IMR-90 (cell line): Measurements from ENCODE around the gene TET1. TPM values are rescaled to one million over a fixed set of nuclear protein-coding genes. Genes with fewer than 3 reads are reported as not detected.
A peak's percentile ranks its signal among the peaks of the same experiment; 100 is the strongest.

Experiments
- ATAC-seq: fragments of 200-7000 bp; cut with Tn5 transposase; 2 replicates; pipeline ENCODE4 v1.9.1; 2020; ENCODE audit warnings: low read depth, mild to moderate bottlenecking, moderate library complexity
- BruUV-seq: library from RNA; stranded (reverse); fragments of 400-500 nt; replicated peaks from 2 replicates; lab custom pipeline; 2021; lab: Mats Ljungman, UMichigan
- CTCF ChIA-PET: fragments of 300-600 bp; formaldehyde crosslinking; extraction: SDS; loops from one replicate; lab custom pipeline; 2021; ENCODE audit warnings: antibody characterized with exemption; lab: Yijun Ruan, JAX
- POLR2A ChIA-PET: fragments of 300-600 bp; sonication (Branson Sonifier 250); formaldehyde crosslinking; loops from one replicate; lab custom pipeline; 2022; ENCODE audit warnings: antibody characterized with exemption; ENCODE audit not compliant: unreplicated experiment; lab: Charles Lee
- DNase-seq: peaks from one replicate; pipeline ENCODE4 v3.0.0; 2013
- H2AFZ ChIP-seq: replicated peaks from 2 replicates; pipeline ENCODE3; 2013; ENCODE audit warnings: low read length, mild to moderate bottlenecking; ENCODE audit not compliant: poor library complexity
- H2AK5ac ChIP-seq: 2 replicates; pipeline ENCODE4 v1.6.1; 2013; ENCODE audit warnings: low read depth, low read length, inconsistent platforms
- H2AK9ac ChIP-seq: replicated peaks from 2 replicates; pipeline ENCODE3; 2013; ENCODE audit warnings: mild to moderate bottlenecking, low read depth, low read length, moderate library complexity; ENCODE audit not compliant: poor library complexity
- H2BK120ac ChIP-seq: 2 replicates; pipeline ENCODE4 v1.6.1; 2013; ENCODE audit warnings: low read depth, low read length, inconsistent platforms
- H2BK15ac ChIP-seq: 3 replicates; pipeline ENCODE4 v1.6.1; 2013; ENCODE audit warnings: low read depth, low read length, inconsistent platforms
- H2BK20ac ChIP-seq: 2 replicates; pipeline ENCODE4 v1.6.1; 2013; ENCODE audit warnings: low read depth, mild to moderate bottlenecking, inconsistent platforms, low read length, moderate library complexity
- H2BK5ac ChIP-seq: 2 replicates; pipeline ENCODE4 v1.6.1; 2013; ENCODE audit warnings: mild to moderate bottlenecking, low read depth, low read length, inconsistent platforms; ENCODE audit not compliant: poor library complexity, severe bottlenecking
- H3K14ac ChIP-seq: replicated peaks from 2 replicates; pipeline ENCODE4 v1.6.1; 2013; ENCODE audit warnings: low read depth, low read length, inconsistent platforms
- H3K18ac ChIP-seq: 2 replicates; pipeline ENCODE4 v1.6.1; 2013; ENCODE audit warnings: low read depth, low read length, control low read depth
- H3K23ac ChIP-seq: 2 replicates; pipeline ENCODE4 v1.6.1; 2013; ENCODE audit warnings: low read depth, low read length, inconsistent platforms
- H3K27ac ChIP-seq: 2 replicates; pipeline ENCODE4 v1.5.1; 2013; ENCODE audit warnings: mild to moderate bottlenecking, control low read depth, low read length; ENCODE audit not compliant: insufficient read depth
- H3K27me3 ChIP-seq: 2 replicates; pipeline ENCODE4 v1.6.1; 2013; ENCODE audit warnings: low read length; ENCODE audit not compliant: control insufficient read depth, insufficient read depth
- H3K36me3 ChIP-seq: 2 replicates; pipeline ENCODE4 v1.6.1; 2013; ENCODE audit warnings: low read length, mixed read lengths; ENCODE audit not compliant: control insufficient read depth, insufficient read depth
- H3K4ac ChIP-seq: 2 replicates; pipeline ENCODE4 v1.6.1; 2013; ENCODE audit warnings: low read depth, low read length, inconsistent platforms
- H3K4me1 ChIP-seq: 2 replicates; pipeline ENCODE4 v1.6.1; 2013; ENCODE audit warnings: low read length, mixed read lengths; ENCODE audit not compliant: control insufficient read depth, insufficient read depth
- H3K4me2 ChIP-seq: 2 replicates; pipeline ENCODE4 v1.6.1; 2013; ENCODE audit warnings: low read depth, mild to moderate bottlenecking, control low read depth, low read length, moderate library complexity
- H3K4me3 ChIP-seq: 2 replicates; pipeline ENCODE4 v1.5.1; 2013; ENCODE audit warnings: low read depth, mild to moderate bottlenecking, control low read depth, low read length, moderate library complexity; ENCODE audit not compliant: insufficient read depth
- H3K56ac ChIP-seq: 2 replicates; pipeline ENCODE4 v1.6.1; 2013; ENCODE audit warnings: low read length, inconsistent platforms; ENCODE audit not compliant: insufficient read depth; ENCODE audit errors: extremely low read depth
- H3K79me1 ChIP-seq, 2 experiments: 2 replicates each; pipeline ENCODE4 v1.6.1; 2013; ENCODE audit warnings: low read length in 2 of 2, inconsistent platforms in 1 of 2, low read depth in 1 of 2
- H3K9ac ChIP-seq: 2 replicates; pipeline ENCODE4 v1.6.1; 2013; ENCODE audit warnings: low read depth, low read length, control low read depth
- H3K9me1 ChIP-seq: 2 replicates; pipeline ENCODE4 v1.6.1; 2013; ENCODE audit warnings: low read length, inconsistent platforms; ENCODE audit not compliant: insufficient read depth
- H3K9me3 ChIP-seq: 2 replicates; pipeline ENCODE4 v1.6.1; 2013; ENCODE audit warnings: low read length; ENCODE audit not compliant: control insufficient read depth, insufficient read depth
- H4K20me1 ChIP-seq: 2 replicates; pipeline ENCODE4 v1.6.1; 2013; ENCODE audit warnings: low read length, inconsistent platforms; ENCODE audit not compliant: insufficient read depth
- H4K5ac ChIP-seq: 2 replicates; pipeline ENCODE4 v1.6.1; 2013; ENCODE audit warnings: mild to moderate bottlenecking, low read depth, low read length, control low read depth
- H4K8ac ChIP-seq, 2 experiments: 2 replicates each; pipeline ENCODE4 v1.6.1; 2013; ENCODE audit warnings: low read depth in 2 of 2, low read length in 2 of 2, control low read depth in 1 of 2, inconsistent platforms in 1 of 2
- H4K91ac ChIP-seq: 2 replicates; pipeline ENCODE4 v1.6.1; 2013; ENCODE audit warnings: low read depth, low read length, inconsistent platforms; ENCODE audit not compliant: insufficient read depth
- BHLHE40 ChIP-seq: fragments of 150-350 bp; IDR thresholded peaks from 2 replicates; pipeline ENCODE4 v1.6.1; 2016; ENCODE audit warnings: mild to moderate bottlenecking, low read depth, low read length
- CHD1 ChIP-seq: IDR thresholded peaks from 2 replicates; pipeline ENCODE4 v1.6.1; 2012; ENCODE audit warnings: low read depth, low read length, improper control_type of control experiment
- MAFK ChIP-seq: IDR thresholded peaks from 2 replicates; pipeline ENCODE4 v1.6.1; 2012; ENCODE audit warnings: low read depth, low read length, improper control_type of control experiment
- MAZ ChIP-seq: IDR thresholded peaks from 2 replicates; pipeline ENCODE4 v1.6.1; 2012; ENCODE audit warnings: low read depth, mild to moderate bottlenecking, low read length, improper control_type of control experiment, moderate library complexity, borderline replicate concordance
- MXI1 ChIP-seq: IDR thresholded peaks from 2 replicates; pipeline ENCODE4 v1.6.1; 2012; ENCODE audit warnings: low read depth, mild to moderate bottlenecking, low read length, moderate library complexity, borderline replicate concordance
- POLR2A ChIP-seq: IDR thresholded peaks from 2 replicates; pipeline ENCODE4 v1.6.1; 2012; ENCODE audit warnings: mild to moderate bottlenecking, low read depth, low read length
- USF2 ChIP-seq: fragments of 150-350 bp; IDR thresholded peaks from 2 replicates; pipeline ENCODE4 v1.6.1; 2017; ENCODE audit warnings: mild to moderate bottlenecking, antibody characterized with exemption, low read length, low read depth
- WGBS, 2 experiments: methylation state at CpG; one replicate each; pipeline versions ENCODE4 v1.1.5 to v1.1.7; 2013; ENCODE audit warnings: missing lambda C conversion rate in 2 of 2; ENCODE audit not compliant: insufficient read length in 1 of 2; ENCODE audit errors: extremely low coverage in 2 of 2; 5-methylcytosine and 5-hydroxymethylcytosine counted together
- dilution Hi-C: fragments of 300-500 bp; cut with HindIII; formaldehyde crosslinking; loops from one replicate; pipeline ENCODE4 v1.14.3; 2018; ENCODE audit warnings: low sequenced_read_pairs; ENCODE audit not compliant: unreplicated experiment
- in situ Hi-C: fragments of 300-500 bp; cut with MboI; formaldehyde crosslinking; loops from 3 replicates; pipeline ENCODE4 v1.14.3; 2019; ENCODE audit warnings: low sequenced_read_pairs, inconsistent platforms, mixed read lengths
- intact Hi-C: fragments of 100-400 bp; cut with micrococcal nuclease; formaldehyde crosslinking; loops from 2 replicates; pipeline ENCODE4 v1.10.0; 2022
- polyA plus RNA-seq, 3 experiments: library from polyadenylated mRNA; depleted of rRNA; stranded (reverse); fragments of >200 nt; gene quantifications; 2 replicates each; pipeline ENCODE4 v1.2.3, GENCODE V29; 2012; ENCODE audit warnings: low replicate concordance in 1 of 3
- total RNA-seq: library from RNA; depleted of rRNA; stranded (reverse); fragments of >200 nt; gene quantifications from 2 replicates; pipeline ENCODE4 v1.2.3, GENCODE V29; 2012

TET1 gene
- total and polyA plus RNA-seq, 2 of the 4 experiments (the other 2 are of a cell fraction) = 1.0 to 4.3 TPM

GRCh38 chr10:68618234-68618633, 58.1 kb downstream of the TET1 start:
- DNase-seq (no peak), ATAC-seq (peak; percentile 67)
- Histone ChIP-seq H4K20me1 (0 out of 2 replicates have a peak, but pooled peaks cover under 1% of the 10 kb centered on the region), H3K9me3 (no peaks in the 10 kb centered on the region), H3K23ac (no peak overlapping the region), H2BK20ac (no peak overlapping the region), H2BK5ac (no peak overlapping the region), H3K27me3 (no peaks in the 10 kb centered on the region), H2AFZ (no peak overlapping the region), H3K79me1 (peaks cover 4 to 29% of the 10 kb centered on the region in 2 experiments), H3K4me2 (no peak overlapping the region), H2AK9ac (no peak overlapping the region), H2BK120ac (no peak overlapping the region), H3K27ac (no peak overlapping the region), H3K9ac (no peak overlapping the region), H2BK15ac (no peak overlapping the region), H4K91ac (no peak overlapping the region), H3K14ac (no peak overlapping the region), H3K4me1 (peaks cover 2% of the 10 kb centered on the region; the same call in 1 of the 2 replicates), H3K18ac (no peak overlapping the region), H4K5ac (no peak overlapping the region), H3K4me3 (no peak overlapping the region), H3K56ac (no peak overlapping the region), H3K36me3 (peaks cover 1% of the 10 kb centered on the region), H4K8ac (no peak overlapping the region), H3K9me1 (peaks cover 6% of the 10 kb centered on the region; the same call in 1 of the 2 replicates), H2AK5ac (no peak overlapping the region), H3K4ac (no peak overlapping the region)
- dilution Hi-C loops (no loop called here), in situ Hi-C loops (no loop called here), intact Hi-C loops (no loop called here)
- WGBS, 2 experiments = no CpG with 5 or more reads among the region's 1 CpG
- CTCF ChIA-PET = interaction anchor here (0.8 kb wide), 1 partner anchor 17 kb away, joined by 3 read pairs; no protein-coding TSS in a partner anchor
- no TSS peak for BruUV-seq
- POLR2A ChIA-PET = interaction anchor here (0.6 kb wide), 1 partner anchor 54 kb away, joined by 3 read pairs; no protein-coding TSS in a partner anchor
- TF ChIP-seq BHLHE40 = no peak
- no peak for TF ChIP-seq POLR2A
- TF ChIP-seq MAFK = no peak
- TF ChIP-seq MAZ = no peak
- TF ChIP-seq USF2 = no peak
- TF ChIP-seq CHD1 = no peak
- TF ChIP-seq MXI1 = no peak
